ENCODE measurements around the gene COL27A1. TPM values are rescaled to one million over a fixed set of nuclear protein-coding genes. Genes with fewer than 3 reads are reported as not detected.

COL27A1 gene
- total and polyA plus RNA-seq, 12 donors, result 3.0 to 99.8 (median 11.9) TPM

DNA sequence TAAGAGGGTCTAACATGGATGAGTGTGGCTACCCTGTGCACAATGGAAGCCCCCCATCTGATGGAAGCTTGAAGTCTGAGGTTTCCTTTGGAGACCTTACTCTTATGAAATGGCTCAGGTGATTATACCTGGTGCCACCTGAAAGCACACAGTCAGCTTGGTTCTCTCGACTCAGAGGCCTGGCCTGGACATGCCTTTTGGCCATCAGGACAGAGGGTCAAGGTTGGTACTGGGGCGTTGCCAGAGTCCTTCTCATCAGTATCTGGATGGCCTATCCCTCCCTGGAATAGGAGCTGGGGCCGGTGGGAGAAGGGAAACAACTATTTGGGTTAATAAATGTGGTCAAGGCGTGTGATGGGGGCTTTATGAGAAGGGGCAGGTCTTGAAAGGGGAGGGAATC, 48.9 kb downstream of the COL27A1 start:
- peaks cover 0 to 12% of the 10 kb centered on the region in 2 donors for H3K4me1 ChIP-seq (replicated peaks in 1 of 2)
- H3K27ac ChIP-seq, result no peak overlapping the region
- intact Hi-C loops (cut with DNase I), result no loop called here
- H3K36me3 ChIP-seq (replicated peaks in 1 of 2), result no peaks in the 10 kb centered on the region
- H3K4me3 ChIP-seq, result no peak overlapping the region
- no peaks in the 10 kb centered on the region for H3K9me3 ChIP-seq (replicated peaks in 1 of 3)
- H3K27me3 ChIP-seq, result no peaks in the 10 kb centered on the region
- 82 to 88% (median 84%) methylated on average over 4 of the region's 4 CpGs for WGBS, 4 donors
- no peak for DNase-seq
- TF ChIP-seq, protein P1, sequence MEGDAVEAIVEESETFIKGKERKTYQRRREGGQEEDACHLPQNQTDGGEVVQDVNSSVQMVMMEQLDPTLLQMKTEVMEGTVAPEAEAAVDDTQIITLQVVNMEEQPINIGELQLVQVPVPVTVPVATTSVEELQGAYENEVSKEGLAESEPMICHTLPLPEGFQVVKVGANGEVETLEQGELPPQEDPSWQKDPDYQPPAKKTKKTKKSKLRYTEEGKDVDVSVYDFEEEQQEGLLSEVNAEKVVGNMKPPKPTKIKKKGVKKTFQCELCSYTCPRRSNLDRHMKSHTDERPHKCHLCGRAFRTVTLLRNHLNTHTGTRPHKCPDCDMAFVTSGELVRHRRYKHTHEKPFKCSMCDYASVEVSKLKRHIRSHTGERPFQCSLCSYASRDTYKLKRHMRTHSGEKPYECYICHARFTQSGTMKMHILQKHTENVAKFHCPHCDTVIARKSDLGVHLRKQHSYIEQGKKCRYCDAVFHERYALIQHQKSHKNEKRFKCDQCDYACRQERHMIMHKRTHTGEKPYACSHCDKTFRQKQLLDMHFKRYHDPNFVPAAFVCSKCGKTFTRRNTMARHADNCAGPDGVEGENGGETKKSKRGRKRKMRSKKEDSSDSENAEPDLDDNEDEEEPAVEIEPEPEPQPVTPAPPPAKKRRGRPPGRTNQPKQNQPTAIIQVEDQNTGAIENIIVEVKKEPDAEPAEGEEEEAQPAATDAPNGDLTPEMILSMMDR (IDR thresholded peaks at IDR 0.05), result no peak
- no peak for TF ChIP-seq POLR2A (IDR thresholded peaks at IDR 0.05)

DNA sequence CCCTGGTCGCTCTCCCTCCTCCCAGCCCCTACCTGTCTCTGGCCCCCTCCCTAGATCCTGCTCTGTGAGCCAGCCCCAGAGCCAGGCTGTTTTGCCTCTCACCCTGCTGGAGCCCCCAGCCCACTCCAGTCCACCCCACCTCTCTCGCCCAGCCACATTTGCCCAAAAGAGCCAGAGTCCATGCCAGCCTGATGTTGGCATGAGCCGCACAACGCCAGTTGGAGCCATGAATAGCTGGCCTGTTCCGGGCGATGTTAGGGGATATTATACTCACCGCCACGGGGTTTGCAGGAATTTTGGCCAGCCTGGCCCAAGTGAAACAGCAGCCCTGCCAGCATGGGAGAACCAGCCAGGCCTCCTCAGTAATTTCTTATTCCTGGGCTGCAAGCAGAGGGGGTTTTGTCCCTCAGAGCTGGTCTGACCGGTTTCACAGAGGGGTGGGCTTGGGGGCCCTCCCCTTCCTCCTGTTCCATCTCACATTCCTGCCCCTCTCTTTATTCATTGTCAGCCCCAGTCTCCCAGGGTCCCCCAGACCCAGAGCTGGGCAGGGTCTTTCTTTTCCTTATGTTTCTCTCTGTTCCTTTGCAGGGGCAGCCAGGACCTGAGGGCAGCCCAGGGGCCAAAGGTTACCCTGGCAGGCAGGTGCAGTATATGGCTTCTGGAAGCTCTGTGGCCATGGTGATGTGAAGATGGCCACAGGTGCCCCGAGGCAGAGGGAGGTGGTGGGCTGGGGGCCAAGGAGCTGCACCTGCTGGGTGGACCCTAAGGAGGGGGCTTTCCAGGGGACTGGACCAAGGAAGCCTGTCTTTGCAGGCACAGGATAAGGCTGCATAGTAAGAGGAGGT, 50.1 kb downstream of the COL27A1 start:
- WGBS, 4 donors, result 84 to 88% (median 87%) methylated on average over 7 to 10 of the region's 10 CpGs
- intact Hi-C loops (cut with DNase I), result no loop called here

DNA sequence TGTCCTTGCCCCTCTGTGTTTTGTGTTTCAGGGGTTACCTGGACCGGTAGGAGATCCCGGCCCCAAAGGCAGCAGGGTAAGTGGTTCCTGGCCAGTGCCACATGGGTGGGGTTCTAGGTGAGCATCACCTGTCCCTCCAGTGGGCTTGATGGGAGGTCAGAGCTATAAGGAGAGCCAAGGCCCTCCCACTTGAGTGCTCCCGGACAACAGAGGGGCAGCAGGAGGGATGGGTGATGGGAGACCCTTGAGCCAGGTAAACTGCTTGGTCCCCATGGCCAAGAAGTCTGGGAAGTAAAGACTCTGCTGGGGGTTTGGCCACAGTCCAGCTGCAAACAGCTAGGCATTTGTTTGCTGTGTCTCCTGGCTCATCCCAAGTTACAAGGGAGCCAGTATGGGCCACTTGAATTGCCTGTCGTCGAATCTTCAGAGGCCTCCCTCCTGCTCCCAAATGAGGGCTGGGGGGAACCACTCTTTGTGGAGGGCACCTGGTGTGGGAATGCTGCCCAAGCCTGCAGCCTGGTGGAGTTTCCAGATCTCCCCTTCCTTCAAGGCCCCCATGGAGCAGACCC, 51.0 kb downstream of the COL27A1 start:
- WGBS, 4 donors, result 84 to 100% (median 96%) methylated on average over 2 to 5 of the region's 5 CpGs
- no peaks in the 10 kb centered on the region for H3K9me3 ChIP-seq (replicated peaks in 1 of 3)
- H3K4me1 ChIP-seq (replicated peaks in 1 of 2), result peaks cover 0 to 12% of the 10 kb centered on the region in 2 donors
- no peaks in the 10 kb centered on the region for H3K36me3 ChIP-seq (replicated peaks in 1 of 2)
- intact Hi-C loops (cut with DNase I), result no loop called here
- H3K27ac ChIP-seq, result peak overlapping the region in 1 of 5 donors; percentile 10
- H3K27me3 ChIP-seq, result no peaks in the 10 kb centered on the region
- TF ChIP-seq, protein P1 (IDR thresholded peaks at IDR 0.05), result no peak
- no peak for TF ChIP-seq POLR2A (IDR thresholded peaks at IDR 0.05)
- H3K4me3 ChIP-seq, result no peak overlapping the region
- DNase-seq, result no peak

More for the DNA sequence above, 50.1 kb downstream of the COL27A1 start:
- Histone ChIP-seq H3K36me3 (replicated peaks in 1 of 2) (no peaks in the 10 kb centered on the region), H3K4me1 (replicated peaks in 1 of 2) (peaks cover 0 to 12% of the 10 kb centered on the region in 2 donors), H3K4me3 (no peak overlapping the region), H3K9me3 (replicated peaks in 1 of 3) (no peaks in the 10 kb centered on the region), H3K27ac (no peak overlapping the region), H3K27me3 (no peaks in the 10 kb centered on the region)
- TF ChIP-seq, protein P1 (IDR thresholded peaks at IDR 0.05), result no peak
- no peak for TF ChIP-seq POLR2A (IDR thresholded peaks at IDR 0.05)
- DNase-seq, result no peak

DNA sequence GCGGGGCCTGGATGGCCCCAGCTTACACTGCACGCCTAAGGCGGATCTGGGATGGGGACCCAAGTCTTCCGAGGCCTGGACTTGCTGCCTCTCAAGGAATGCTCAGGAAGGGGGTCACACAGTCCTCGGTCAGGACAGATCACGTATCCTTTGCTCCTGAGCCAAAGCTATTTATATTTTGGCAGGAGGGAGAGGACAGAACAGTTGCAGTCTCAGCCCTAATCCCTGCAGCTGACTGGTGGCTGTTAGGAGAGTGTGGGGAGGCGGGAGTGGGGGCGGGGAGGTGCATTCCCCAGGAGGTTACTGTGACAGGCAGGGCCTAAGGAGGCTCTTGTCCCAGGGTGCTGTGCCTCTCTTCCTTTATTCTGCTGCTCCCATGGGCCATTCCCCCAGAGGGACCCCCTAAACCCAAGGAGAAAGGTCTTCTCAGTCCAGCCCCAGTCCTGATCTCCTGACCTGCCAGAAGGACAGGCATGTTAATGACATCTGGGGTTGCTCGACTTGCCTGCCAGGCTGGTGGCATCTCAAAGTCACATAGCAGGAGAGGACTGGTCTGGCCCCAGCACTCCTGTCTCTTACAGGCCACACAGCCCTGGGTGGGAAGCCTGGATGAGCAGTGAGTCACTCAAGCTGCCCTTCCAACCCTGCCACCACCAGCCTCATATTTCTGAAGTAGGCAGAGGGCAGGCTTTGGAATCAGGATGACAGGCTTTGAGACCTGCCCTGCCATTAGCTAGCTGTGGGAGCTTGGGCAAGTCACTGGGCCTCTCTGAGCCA, 51.9 kb downstream of the COL27A1 start:
- intact Hi-C loops (cut with DNase I), result no loop called here
- H3K36me3 ChIP-seq (replicated peaks in 1 of 2), result no peaks in the 10 kb centered on the region
- H3K9me3 ChIP-seq (replicated peaks in 1 of 3), result no peaks in the 10 kb centered on the region
- no peak for TF ChIP-seq POLR2A (IDR thresholded peaks at IDR 0.05)
- TF ChIP-seq, protein P1 (IDR thresholded peaks at IDR 0.05), result no peak
- no peaks in the 10 kb centered on the region for H3K27me3 ChIP-seq
- peak overlapping the region in 1 of 5 donors; percentile 25 for H3K27ac ChIP-seq
- peaks cover 0 to 12% of the 10 kb centered on the region in 2 donors for H3K4me1 ChIP-seq (replicated peaks in 1 of 2)
- no peak overlapping the region for H3K4me3 ChIP-seq
- peak in 5 of 7 donors; percentile 22 to 61 (median 38) for DNase-seq
- 67 to 74% (median 71%) methylated on average over 8 to 9 of the region's 9 CpGs for WGBS, 4 donors

Data from adrenal gland (tissue), 12 donors.